ENCODE measurements around the gene SPDYE16.
"Not testable (repeated sequence)": the region's sequence is repeated elsewhere in the genome, so short reads cannot be mapped to it uniquely, and the experiment has no call there.

GRCh38 chr7:76561342-76561741 is 18.2 kb upstream of the SPDYE16 start:
- TF ChIP-seq POLR2AphosphoS5 (IDR thresholded peaks at IDR 0.05; ENCODE audit: low read depth); CTCF (conservative IDR thresholded peaks at IDR 0.05; ENCODE audit: low read depth in 2 of 2); JUNB (IDR thresholded peaks at IDR 0.05; ENCODE audit: unreplicated experiment); STAT1 (IDR thresholded peaks at IDR 0.05; ENCODE audit: unreplicated experiment); EZH2 (IDR thresholded peaks at IDR 0.05; ENCODE audit: low read depth, unreplicated experiment); EZH2phosphoT487 (IDR thresholded peaks at IDR 0.05; ENCODE audit: unreplicated experiment); CREB1 (CRISPR knock-in tag; IDR thresholded peaks at IDR 0.05; ENCODE audit: low read depth); ZNF331 (CRISPR knock-in tag; IDR thresholded peaks at IDR 0.05; ENCODE audit: low read depth); ZNF114 (CRISPR knock-in tag; IDR thresholded peaks at IDR 0.05): not testable (repeated sequence)
- TF ChIP-seq, protein P1, sequence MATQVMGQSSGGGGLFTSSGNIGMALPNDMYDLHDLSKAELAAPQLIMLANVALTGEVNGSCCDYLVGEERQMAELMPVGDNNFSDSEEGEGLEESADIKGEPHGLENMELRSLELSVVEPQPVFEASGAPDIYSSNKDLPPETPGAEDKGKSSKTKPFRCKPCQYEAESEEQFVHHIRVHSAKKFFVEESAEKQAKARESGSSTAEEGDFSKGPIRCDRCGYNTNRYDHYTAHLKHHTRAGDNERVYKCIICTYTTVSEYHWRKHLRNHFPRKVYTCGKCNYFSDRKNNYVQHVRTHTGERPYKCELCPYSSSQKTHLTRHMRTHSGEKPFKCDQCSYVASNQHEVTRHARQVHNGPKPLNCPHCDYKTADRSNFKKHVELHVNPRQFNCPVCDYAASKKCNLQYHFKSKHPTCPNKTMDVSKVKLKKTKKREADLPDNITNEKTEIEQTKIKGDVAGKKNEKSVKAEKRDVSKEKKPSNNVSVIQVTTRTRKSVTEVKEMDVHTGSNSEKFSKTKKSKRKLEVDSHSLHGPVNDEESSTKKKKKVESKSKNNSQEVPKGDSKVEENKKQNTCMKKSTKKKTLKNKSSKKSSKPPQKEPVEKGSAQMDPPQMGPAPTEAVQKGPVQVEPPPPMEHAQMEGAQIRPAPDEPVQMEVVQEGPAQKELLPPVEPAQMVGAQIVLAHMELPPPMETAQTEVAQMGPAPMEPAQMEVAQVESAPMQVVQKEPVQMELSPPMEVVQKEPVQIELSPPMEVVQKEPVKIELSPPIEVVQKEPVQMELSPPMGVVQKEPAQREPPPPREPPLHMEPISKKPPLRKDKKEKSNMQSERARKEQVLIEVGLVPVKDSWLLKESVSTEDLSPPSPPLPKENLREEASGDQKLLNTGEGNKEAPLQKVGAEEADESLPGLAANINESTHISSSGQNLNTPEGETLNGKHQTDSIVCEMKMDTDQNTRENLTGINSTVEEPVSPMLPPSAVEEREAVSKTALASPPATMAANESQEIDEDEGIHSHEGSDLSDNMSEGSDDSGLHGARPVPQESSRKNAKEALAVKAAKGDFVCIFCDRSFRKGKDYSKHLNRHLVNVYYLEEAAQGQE (IDR thresholded peaks at IDR 0.05; ENCODE audit: unreplicated experiment) = not testable (repeated sequence)
- TF ChIP-seq, protein P2, sequence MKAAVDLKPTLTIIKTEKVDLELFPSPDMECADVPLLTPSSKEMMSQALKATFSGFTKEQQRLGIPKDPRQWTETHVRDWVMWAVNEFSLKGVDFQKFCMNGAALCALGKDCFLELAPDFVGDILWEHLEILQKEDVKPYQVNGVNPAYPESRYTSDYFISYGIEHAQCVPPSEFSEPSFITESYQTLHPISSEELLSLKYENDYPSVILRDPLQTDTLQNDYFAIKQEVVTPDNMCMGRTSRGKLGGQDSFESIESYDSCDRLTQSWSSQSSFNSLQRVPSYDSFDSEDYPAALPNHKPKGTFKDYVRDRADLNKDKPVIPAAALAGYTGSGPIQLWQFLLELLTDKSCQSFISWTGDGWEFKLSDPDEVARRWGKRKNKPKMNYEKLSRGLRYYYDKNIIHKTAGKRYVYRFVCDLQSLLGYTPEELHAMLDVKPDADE (IDR thresholded peaks at IDR 0.05) = not testable (repeated sequence)
- TF ChIP-seq, protein P3, sequence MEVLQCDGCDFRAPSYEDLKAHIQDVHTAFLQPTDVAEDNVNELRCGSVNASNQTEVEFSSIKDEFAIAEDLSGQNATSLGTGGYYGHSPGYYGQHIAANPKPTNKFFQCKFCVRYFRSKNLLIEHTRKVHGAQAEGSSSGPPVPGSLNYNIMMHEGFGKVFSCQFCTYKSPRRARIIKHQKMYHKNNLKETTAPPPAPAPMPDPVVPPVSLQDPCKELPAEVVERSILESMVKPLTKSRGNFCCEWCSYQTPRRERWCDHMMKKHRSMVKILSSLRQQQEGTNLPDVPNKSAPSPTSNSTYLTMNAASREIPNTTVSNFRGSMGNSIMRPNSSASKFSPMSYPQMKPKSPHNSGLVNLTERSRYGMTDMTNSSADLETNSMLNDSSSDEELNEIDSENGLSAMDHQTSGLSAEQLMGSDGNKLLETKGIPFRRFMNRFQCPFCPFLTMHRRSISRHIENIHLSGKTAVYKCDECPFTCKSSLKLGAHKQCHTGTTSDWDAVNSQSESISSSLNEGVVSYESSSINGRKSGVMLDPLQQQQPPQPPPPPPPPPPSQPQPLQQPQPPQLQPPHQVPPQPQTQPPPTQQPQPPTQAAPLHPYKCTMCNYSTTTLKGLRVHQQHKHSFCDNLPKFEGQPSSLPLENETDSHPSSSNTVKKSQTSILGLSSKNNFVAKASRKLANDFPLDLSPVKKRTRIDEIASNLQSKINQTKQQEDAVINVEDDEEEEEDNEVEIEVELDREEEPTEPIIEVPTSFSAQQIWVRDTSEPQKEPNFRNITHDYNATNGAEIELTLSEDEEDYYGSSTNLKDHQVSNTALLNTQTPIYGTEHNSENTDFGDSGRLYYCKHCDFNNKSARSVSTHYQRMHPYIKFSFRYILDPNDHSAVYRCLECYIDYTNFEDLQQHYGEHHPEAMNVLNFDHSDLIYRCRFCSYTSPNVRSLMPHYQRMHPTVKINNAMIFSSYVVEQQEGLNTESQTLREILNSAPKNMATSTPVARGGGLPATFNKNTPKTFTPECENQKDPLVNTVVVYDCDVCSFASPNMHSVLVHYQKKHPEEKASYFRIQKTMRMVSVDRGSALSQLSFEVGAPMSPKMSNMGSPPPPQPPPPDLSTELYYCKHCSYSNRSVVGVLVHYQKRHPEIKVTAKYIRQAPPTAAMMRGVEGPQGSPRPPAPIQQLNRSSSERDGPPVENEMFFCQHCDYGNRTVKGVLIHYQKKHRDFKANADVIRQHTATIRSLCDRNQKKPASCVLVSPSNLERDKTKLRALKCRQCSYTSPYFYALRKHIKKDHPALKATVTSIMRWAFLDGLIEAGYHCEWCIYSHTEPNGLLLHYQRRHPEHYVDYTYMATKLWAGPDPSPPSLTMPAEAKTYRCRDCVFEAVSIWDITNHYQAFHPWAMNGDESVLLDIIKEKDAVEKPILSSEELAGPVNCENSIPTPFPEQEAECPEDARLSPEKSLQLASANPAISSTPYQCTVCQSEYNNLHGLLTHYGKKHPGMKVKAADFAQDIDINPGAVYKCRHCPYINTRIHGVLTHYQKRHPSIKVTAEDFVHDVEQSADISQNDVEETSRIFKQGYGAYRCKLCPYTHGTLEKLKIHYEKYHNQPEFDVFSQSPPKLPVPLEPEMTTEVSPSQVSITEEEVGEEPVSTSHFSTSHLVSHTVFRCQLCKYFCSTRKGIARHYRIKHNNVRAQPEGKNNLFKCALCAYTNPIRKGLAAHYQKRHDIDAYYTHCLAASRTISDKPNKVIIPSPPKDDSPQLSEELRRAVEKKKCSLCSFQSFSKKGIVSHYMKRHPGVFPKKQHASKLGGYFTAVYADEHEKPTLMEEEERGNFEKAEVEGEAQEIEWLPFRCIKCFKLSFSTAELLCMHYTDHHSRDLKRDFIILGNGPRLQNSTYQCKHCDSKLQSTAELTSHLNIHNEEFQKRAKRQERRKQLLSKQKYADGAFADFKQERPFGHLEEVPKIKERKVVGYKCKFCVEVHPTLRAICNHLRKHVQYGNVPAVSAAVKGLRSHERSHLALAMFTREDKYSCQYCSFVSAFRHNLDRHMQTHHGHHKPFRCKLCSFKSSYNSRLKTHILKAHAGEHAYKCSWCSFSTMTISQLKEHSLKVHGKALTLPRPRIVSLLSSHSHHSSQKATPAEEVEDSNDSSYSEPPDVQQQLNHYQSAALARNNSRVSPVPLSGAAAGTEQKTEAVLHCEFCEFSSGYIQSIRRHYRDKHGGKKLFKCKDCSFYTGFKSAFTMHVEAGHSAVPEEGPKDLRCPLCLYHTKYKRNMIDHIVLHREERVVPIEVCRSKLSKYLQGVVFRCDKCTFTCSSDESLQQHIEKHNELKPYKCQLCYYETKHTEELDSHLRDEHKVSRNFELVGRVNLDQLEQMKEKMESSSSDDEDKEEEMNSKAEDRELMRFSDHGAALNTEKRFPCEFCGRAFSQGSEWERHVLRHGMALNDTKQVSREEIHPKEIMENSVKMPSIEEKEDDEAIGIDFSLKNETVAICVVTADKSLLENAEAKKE (CRISPR knock-in tag; IDR thresholded peaks at IDR 0.05) = not testable (repeated sequence)

Data from GM23338 (cell line).